OCI-LY7 (cell line): ENCODE results near the gene NUDCD3. TPM values are rescaled to one million over a fixed set of nuclear protein-coding genes. Genes with fewer than 3 reads are reported as not detected.

ENCODE experiments used
- BruUV-seq: library from RNA; stranded (reverse); fragments of 400-500 nt; replicated peaks from 2 replicates; lab custom pipeline; 2021; lab: Mats Ljungman, UMichigan
- CTCF ChIA-PET: fragments of 300-600 bp; sonication (Branson Sonifier 250); formaldehyde crosslinking; loops from one replicate; lab custom pipeline; 2022; ENCODE audit warnings: antibody characterized with exemption; ENCODE audit not compliant: unreplicated experiment; lab: Charles Lee
- POLR2A ChIA-PET: fragments of 300-600 bp; sonication (Branson Sonifier 250); formaldehyde crosslinking; loops from one replicate; lab custom pipeline; 2022; ENCODE audit warnings: antibody characterized with exemption; lab: Charles Lee
- DNase-seq: peaks from one replicate; pipeline ENCODE4 v3.0.0-alpha.2; 2015; ENCODE audit warnings: low spot score
- H2AFZ ChIP-seq: fragments of 200-600 bp; sonication (generic), shearing (Covaris generic); 2 replicates; pipeline ENCODE4 v1.6.1; 2014; ENCODE audit warnings: mild to moderate bottlenecking, antibody characterized with exemption, low read length, moderate library complexity
- H3K27ac ChIP-seq: fragments of 200-600 bp; sonication (generic); 2 replicates; pipeline ENCODE4 v1.5.1; 2014; ENCODE audit warnings: mixed run types, low read depth, mild to moderate bottlenecking, moderate library complexity, low read length, inconsistent platforms; ENCODE audit not compliant: poor library complexity, severe bottlenecking
- H3K36me3 ChIP-seq: fragments of 200-600 bp; sonication (generic); 2 replicates; pipeline ENCODE4 v1.6.1; 2014; ENCODE audit warnings: mild to moderate bottlenecking, antibody characterized with exemption, low read length, moderate library complexity, mixed read lengths; ENCODE audit not compliant: insufficient read depth
- H3K4me1 ChIP-seq: fragments of 200-600 bp; sonication (generic); 2 replicates; pipeline ENCODE4 v1.5.1; 2014; ENCODE audit warnings: mild to moderate bottlenecking, low read length; ENCODE audit not compliant: insufficient read depth, poor library complexity, severe bottlenecking
- H3K4me2 ChIP-seq: fragments of 200-600 bp; sonication (generic); 2 replicates; pipeline ENCODE4 v1.6.1; 2014; ENCODE audit warnings: mild to moderate bottlenecking, low read length
- H3K4me3 ChIP-seq: fragments of 200-600 bp; sonication (generic); 2 replicates; pipeline ENCODE4 v1.5.1; 2014; ENCODE audit warnings: mild to moderate bottlenecking, low read depth, low read length; ENCODE audit not compliant: poor library complexity, severe bottlenecking
- H3K79me2 ChIP-seq: fragments of 200-600 bp; sonication (generic); 2 replicates; pipeline ENCODE4 v1.6.1; 2016; ENCODE audit warnings: low read depth, mild to moderate bottlenecking, low read length, moderate library complexity, mixed read lengths; ENCODE audit not compliant: insufficient read depth
- H3K9me2 ChIP-seq: fragments of 200-600 bp; sonication (generic); 2 replicates; pipeline ENCODE4 v1.6.1; 2016; ENCODE audit warnings: mild to moderate bottlenecking, low read length, mixed read lengths; ENCODE audit not compliant: insufficient read depth
- H3K9me3 ChIP-seq: fragments of 200-600 bp; sonication (generic); 2 replicates; pipeline ENCODE4 v1.6.1; 2014; ENCODE audit warnings: mild to moderate bottlenecking, mixed run types, low read length, mixed read lengths
- H4K20me1 ChIP-seq: fragments of 200-600 bp; sonication (generic); 2 replicates; pipeline ENCODE4 v1.6.1; 2014; ENCODE audit warnings: mild to moderate bottlenecking, antibody characterized with exemption, low read length, moderate library complexity, mixed read lengths; ENCODE audit not compliant: insufficient read depth
- CTCF ChIP-seq: fragments of 200-600 bp; sonication (generic); conservative IDR thresholded peaks from 2 replicates; pipeline ENCODE4 v1.5.1; 2014; ENCODE audit warnings: mild to moderate bottlenecking, antibody characterized with exemption, low read length, moderate library complexity, mixed read lengths
- EZH2phosphoT487 ChIP-seq: fragments of 200-600 bp; sonication (generic); IDR thresholded peaks from 2 replicates; pipeline ENCODE4 v1.6.1; 2018; ENCODE audit warnings: low read depth, borderline replicate concordance, mild to moderate bottlenecking, mixed run types, antibody characterized with exemption, low read length, moderate library complexity, mixed read lengths
- intact Hi-C: fragments of 100-400 bp; cut with micrococcal nuclease; formaldehyde crosslinking; loops from one replicate; pipeline ENCODE4 v1.10.0; 2022; ENCODE audit not compliant: unreplicated experiment
- total RNA-seq, 2 experiments: library from RNA; depleted of rRNA in 1 of 2; stranded (reverse); fragments of >200 nt in 1 of 2; shearing (Covaris generic) in 1 of 2; gene quantifications; 2 replicates each; pipeline ENCODE4 v1.2.3, GENCODE V29; 2014 to 2022

Gene NUDCD3
- total RNA-seq, 2 experiments from 2014 or later, result 57.0 to 108 TPM

GRCh38 chr7:44415510-44415909, 74.9 kb downstream of the NUDCD3 start:
- H4K20me1 ChIP-seq, result no peaks in the 10 kb centered on the region
- CTCF ChIA-PET, result no interaction called here
- H3K4me3 ChIP-seq, result no peak overlapping the region
- H3K36me3 ChIP-seq, result peaks cover 60% of the 10 kb centered on the region
- H3K9me3 ChIP-seq, result peaks cover 17% of the 10 kb centered on the region
- no peak overlapping the region for H3K4me2 ChIP-seq
- no peak overlapping the region for H2AFZ ChIP-seq
- no peaks in the 10 kb centered on the region for H3K79me2 ChIP-seq
- BruUV-seq, result no TSS peak
- POLR2A ChIA-PET, result interaction anchor here (0.9 to 2.1 kb wide), 2 partner anchors 9 to 17 kb away, joined by 3 to 9 read pairs; no protein-coding TSS in a partner anchor
- TF ChIP-seq CTCF (no peak), EZH2phosphoT487 (no peak)
- no peak overlapping the region for H3K27ac ChIP-seq
- intact Hi-C loops, result no loop called here
- peaks cover 13% of the 10 kb centered on the region for H3K4me1 ChIP-seq
- H3K9me2 ChIP-seq, result no peaks in the 10 kb centered on the region
- DNase-seq, result no peak

GRCh38 chr7:44415047-44415446, 75.4 kb downstream of the NUDCD3 start:
- H3K4me2 ChIP-seq, result no peak overlapping the region
- H3K27ac ChIP-seq, result no peak overlapping the region
- H3K9me3 ChIP-seq, result peaks cover 19% of the 10 kb centered on the region
- ChIA-PET POLR2A (interaction anchor here (0.9 kb wide), 1 partner anchor 9 kb away, joined by 3 read pairs; no protein-coding TSS in a partner anchor), CTCF (no interaction called here)
- no peak overlapping the region for H3K4me3 ChIP-seq
- H4K20me1 ChIP-seq, result no peaks in the 10 kb centered on the region
- TF ChIP-seq EZH2phosphoT487 (no peak), CTCF (no peak)
- BruUV-seq, result no TSS peak
- peaks cover 8% of the 10 kb centered on the region for H3K4me1 ChIP-seq
- no peaks in the 10 kb centered on the region for H3K9me2 ChIP-seq
- DNase-seq, result no peak
- no peaks in the 10 kb centered on the region for H3K79me2 ChIP-seq
- intact Hi-C loops, result no loop called here
- peaks cover 63% of the 10 kb centered on the region for H3K36me3 ChIP-seq
- H2AFZ ChIP-seq, result no peak overlapping the region

GRCh38 chr7:44411306-44411705, 79.2 kb downstream of the NUDCD3 start:
- no peaks in the 10 kb centered on the region for H3K4me1 ChIP-seq
- peaks cover 46% of the 10 kb centered on the region for H3K36me3 ChIP-seq
- intact Hi-C loops, result no loop called here
- DNase-seq, result no peak
- no peak overlapping the region for H2AFZ ChIP-seq
- H3K9me3 ChIP-seq, result peaks cover 20% of the 10 kb centered on the region
- ChIA-PET CTCF (no interaction called here), POLR2A (no interaction called here)
- H3K4me3 ChIP-seq, result no peak overlapping the region
- H3K4me2 ChIP-seq, result no peak overlapping the region
- H3K9me2 ChIP-seq, result no peaks in the 10 kb centered on the region
- peaks cover 8% of the 10 kb centered on the region; the same call in 1 of the 2 replicates for H3K79me2 ChIP-seq
- no peak overlapping the region for H3K27ac ChIP-seq
- no peak for TF ChIP-seq CTCF
- TF ChIP-seq EZH2phosphoT487, result no peak
- no peaks in the 10 kb centered on the region for H4K20me1 ChIP-seq
- no TSS peak for BruUV-seq
